ENCODE measurements around the gene PRKCSH. TPM values are rescaled to one million over a fixed set of nuclear protein-coding genes. Genes with fewer than 3 reads are reported as not detected.

The PRKCSH gene
- total RNA-seq, 1 donor from 2014 or later = 79.1 TPM

DNA sequence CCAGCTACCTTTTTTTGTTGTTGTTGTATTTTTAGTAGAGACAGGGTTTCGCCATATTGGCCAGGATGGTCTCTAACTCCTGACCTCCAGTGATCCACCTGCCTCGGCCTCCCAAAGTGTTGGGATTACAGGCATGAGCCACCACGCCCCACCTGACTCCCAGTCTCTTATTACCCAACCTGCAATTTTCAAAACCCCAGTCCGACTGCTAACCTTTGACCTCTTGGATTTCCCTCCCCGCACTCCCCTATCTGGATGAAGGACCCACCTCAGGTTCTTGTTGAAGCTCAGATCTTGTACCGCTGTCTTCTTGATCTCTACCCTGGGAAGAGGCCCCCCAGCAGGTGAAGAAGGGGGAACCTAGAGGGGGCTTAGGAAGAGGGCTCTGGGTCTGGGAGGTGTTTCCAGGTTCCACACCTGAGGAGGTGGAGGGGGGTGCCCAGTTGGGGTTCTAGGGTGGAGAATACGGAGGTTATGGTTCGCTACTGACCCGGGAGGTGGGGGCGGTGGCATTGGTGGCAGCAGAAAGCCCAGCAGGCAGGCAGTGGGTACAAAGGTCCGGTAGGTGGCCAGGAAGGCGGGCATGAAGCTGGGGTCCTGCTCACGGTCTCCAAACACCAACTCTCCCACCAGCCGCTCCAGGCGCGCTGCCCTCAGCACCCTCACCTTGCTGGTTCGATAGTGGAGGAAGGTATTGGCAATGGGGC lies 18.9 kb upstream of the PRKCSH start:
- DNase-seq (ENCODE audit: extremely low spot score in 2 of 2) = no peak
- intact Hi-C loops (cut with DNase I) = no loop called here
- Histone ChIP-seq H3K9me3 (no peaks in the 10 kb centered on the region), H3K27ac (no peak overlapping the region), H3K36me3 (no peaks in the 10 kb centered on the region), H3K27me3 (no peaks in the 10 kb centered on the region), H3K4me1 (peaks cover 27% of the 10 kb centered on the region), H3K4me3 (no peak overlapping the region)
- TF ChIP-seq, protein P1, sequence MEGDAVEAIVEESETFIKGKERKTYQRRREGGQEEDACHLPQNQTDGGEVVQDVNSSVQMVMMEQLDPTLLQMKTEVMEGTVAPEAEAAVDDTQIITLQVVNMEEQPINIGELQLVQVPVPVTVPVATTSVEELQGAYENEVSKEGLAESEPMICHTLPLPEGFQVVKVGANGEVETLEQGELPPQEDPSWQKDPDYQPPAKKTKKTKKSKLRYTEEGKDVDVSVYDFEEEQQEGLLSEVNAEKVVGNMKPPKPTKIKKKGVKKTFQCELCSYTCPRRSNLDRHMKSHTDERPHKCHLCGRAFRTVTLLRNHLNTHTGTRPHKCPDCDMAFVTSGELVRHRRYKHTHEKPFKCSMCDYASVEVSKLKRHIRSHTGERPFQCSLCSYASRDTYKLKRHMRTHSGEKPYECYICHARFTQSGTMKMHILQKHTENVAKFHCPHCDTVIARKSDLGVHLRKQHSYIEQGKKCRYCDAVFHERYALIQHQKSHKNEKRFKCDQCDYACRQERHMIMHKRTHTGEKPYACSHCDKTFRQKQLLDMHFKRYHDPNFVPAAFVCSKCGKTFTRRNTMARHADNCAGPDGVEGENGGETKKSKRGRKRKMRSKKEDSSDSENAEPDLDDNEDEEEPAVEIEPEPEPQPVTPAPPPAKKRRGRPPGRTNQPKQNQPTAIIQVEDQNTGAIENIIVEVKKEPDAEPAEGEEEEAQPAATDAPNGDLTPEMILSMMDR (IDR thresholded peaks at IDR 0.05) = no peak
- TF ChIP-seq POLR2AphosphoS5 (IDR thresholded peaks at IDR 0.05; ENCODE audit: insufficient read depth in 1 of 2, low read depth in 1 of 2) (no peak), POLR2A (IDR thresholded peaks at IDR 0.05) (no peak)

DNA sequence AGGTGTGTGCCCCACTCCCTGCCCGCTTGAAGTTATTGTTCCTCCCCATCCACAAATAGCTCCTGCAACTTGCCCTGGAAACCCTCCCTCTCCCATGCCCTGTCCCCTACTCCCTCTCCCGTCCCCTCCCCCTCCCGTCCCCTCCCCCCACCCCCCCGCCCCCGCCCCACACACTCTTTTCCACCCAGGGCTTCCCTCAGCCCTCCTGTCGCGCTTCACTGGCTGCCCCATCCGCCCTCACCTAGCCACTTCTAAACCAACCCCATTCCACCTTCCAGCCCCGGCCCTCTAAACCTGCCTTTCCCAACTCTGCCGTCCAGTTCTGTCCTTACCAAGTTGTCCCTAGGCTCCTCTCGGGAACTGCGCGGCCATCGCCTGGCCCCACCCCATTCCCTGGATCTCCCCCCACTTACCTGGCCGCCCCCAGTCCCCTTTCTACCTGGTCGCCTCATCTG lies 17.3 kb upstream of the PRKCSH start:
- DNase-seq (ENCODE audit: extremely low spot score in 2 of 2) = no peak
- Histone ChIP-seq H3K9me3 (no peaks in the 10 kb centered on the region), H3K4me1 (peaks cover 43% of the 10 kb centered on the region), H3K27ac (peak overlapping the region; percentile 59), H3K27me3 (no peaks in the 10 kb centered on the region), H3K36me3 (no peaks in the 10 kb centered on the region), H3K4me3 (peak overlapping the region; percentile 49 to 51)
- intact Hi-C loops (cut with DNase I) = no loop called here
- TF ChIP-seq POLR2A (IDR thresholded peaks at IDR 0.05) (no peak), POLR2AphosphoS5 (IDR thresholded peaks at IDR 0.05; ENCODE audit: insufficient read depth in 1 of 2, low read depth in 1 of 2) (no peak)
- TF ChIP-seq, protein P1 (IDR thresholded peaks at IDR 0.05) = no peak

GRCh38 chr19:11418549-11419506 lies 16.6 kb upstream of the PRKCSH start, which contains the start of gene RGL3:
Gene RGL3, minus strand, starts transcription at chr19:11419314. Its CDS starts 36 bp downstream, at chr19:11419278.
- peak within 1 kb of the TSS; percentile 68 for H3K27ac ChIP-seq

GRCh38 chr19:11420429-11421370 lies 14.7 kb upstream of the PRKCSH start:
- no peak for DNase-seq (ENCODE audit: extremely low spot score in 2 of 2)
- peak overlapping the region; percentile 68 for H3K27ac ChIP-seq
- intact Hi-C loops (cut with DNase I) = loop anchor here (5.0 kb wide), 1 partner anchor 38 kb away; the partner anchor contains the start of gene EPOR
- H3K36me3 ChIP-seq = no peaks in the 10 kb centered on the region
- H3K27me3 ChIP-seq = no peaks in the 10 kb centered on the region
- H3K4me3 ChIP-seq = peak overlapping the region; percentile 33 to 47
- no peaks in the 10 kb centered on the region for H3K9me3 ChIP-seq
- H3K4me1 ChIP-seq = peaks cover 54% of the 10 kb centered on the region
- TF ChIP-seq POLR2AphosphoS5 (IDR thresholded peaks at IDR 0.05; ENCODE audit: insufficient read depth in 1 of 2, low read depth in 1 of 2) (peak; percentile 18 to 75), POLR2A (IDR thresholded peaks at IDR 0.05) (no peak)

More at GRCh38 chr19:11418549-11419506, 16.6 kb upstream of the PRKCSH start, which contains the start of gene RGL3:
- intact Hi-C loops (cut with DNase I) = no loop called here
- TF ChIP-seq POLR2A (IDR thresholded peaks at IDR 0.05) (no peak), POLR2AphosphoS5 (IDR thresholded peaks at IDR 0.05; ENCODE audit: insufficient read depth in 1 of 2, low read depth in 1 of 2) (peak in 1 of 2 donors; percentile 51)
- DNase-seq (ENCODE audit: extremely low spot score in 2 of 2) = no peak
- Histone ChIP-seq H3K4me3 (peak within 1 kb of the TSS; percentile 49 to 51), H3K9me3 (no peaks in the 10 kb centered on the region), H3K36me3 (no peaks in the 10 kb centered on the region), H3K27me3 (no peaks in the 10 kb centered on the region), H3K4me1 (peaks cover 50% of the 10 kb centered on the region)

GRCh38 chr19:11421371-11422098 lies 13.9 kb upstream of the PRKCSH start:
- H3K27ac ChIP-seq = peak overlapping the region; percentile 68
- TF ChIP-seq POLR2A (IDR thresholded peaks at IDR 0.05) (no peak), POLR2AphosphoS5 (IDR thresholded peaks at IDR 0.05; ENCODE audit: insufficient read depth in 1 of 2, low read depth in 1 of 2) (peak in 1 of 2 donors; percentile 13)
- TF ChIP-seq, protein P1 (IDR thresholded peaks at IDR 0.05) = no peak
- H3K36me3 ChIP-seq = no peaks in the 10 kb centered on the region
- peak overlapping the region; percentile 33 to 47 for H3K4me3 ChIP-seq
- no peak for DNase-seq (ENCODE audit: extremely low spot score in 2 of 2)
- H3K27me3 ChIP-seq = no peaks in the 10 kb centered on the region
- peaks cover 54% of the 10 kb centered on the region for H3K4me1 ChIP-seq
- no peaks in the 10 kb centered on the region for H3K9me3 ChIP-seq
- intact Hi-C loops (cut with DNase I) = loop anchor here (5.0 kb wide), 1 partner anchor 39 kb away; the partner anchor contains the start of gene EPOR

Data from vagina (tissue), 2 donors.